ENCODE measurements around the gene GAL3ST1.
"Not testable (repeated sequence)": the region's sequence is repeated elsewhere in the genome, so short reads cannot be mapped to it uniquely, and the experiment has no call there.

GAL3ST1 gene

GRCh38 chr22:30568137-30568805 lies 6.2 kb downstream of the GAL3ST1 start:
- no peak overlapping the region for H3K4me3 ChIP-seq (ENCODE audit: low read depth, low read length)
- DNase-seq (ENCODE audit: low read depth): no peak

GRCh38 chr22:30567277-30567676 lies 7.2 kb downstream of the GAL3ST1 start:
- not testable (repeated sequence) for H3K4me3 ChIP-seq (ENCODE audit: low read depth, low read length); DNase-seq (ENCODE audit: low read depth)

DNA sequence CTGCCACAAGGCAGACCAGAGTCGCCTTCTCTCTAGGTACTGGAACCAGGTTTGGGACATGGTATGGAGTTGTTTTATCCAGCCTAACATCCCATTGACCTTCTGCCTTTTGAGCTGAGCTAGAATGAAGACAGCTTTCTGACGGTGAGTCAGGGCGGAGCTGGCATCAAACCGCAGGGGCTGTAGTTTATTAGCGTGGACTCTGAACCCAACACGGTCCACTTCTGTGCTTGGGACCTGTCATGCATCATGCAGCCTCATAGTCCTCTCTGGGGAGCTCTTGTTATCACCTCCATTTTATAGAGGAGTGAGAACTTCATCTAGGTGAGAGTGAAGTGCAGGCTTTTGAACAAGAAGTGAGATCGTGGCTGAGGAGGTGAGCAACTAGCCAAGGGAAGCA lies 8.3 kb downstream of the GAL3ST1 start:
- no peak overlapping the region for H3K4me3 ChIP-seq (ENCODE audit: low read depth, low read length)
- no peak for DNase-seq (ENCODE audit: low read depth)

- no peak for DNase-seq (ENCODE audit: low read depth)
- no peak overlapping the region for H3K4me3 ChIP-seq (ENCODE audit: low read depth, low read length)
Observed at GRCh38 chr22:30565341-30565740, 9.1 kb downstream of the GAL3ST1 start.

DNA sequence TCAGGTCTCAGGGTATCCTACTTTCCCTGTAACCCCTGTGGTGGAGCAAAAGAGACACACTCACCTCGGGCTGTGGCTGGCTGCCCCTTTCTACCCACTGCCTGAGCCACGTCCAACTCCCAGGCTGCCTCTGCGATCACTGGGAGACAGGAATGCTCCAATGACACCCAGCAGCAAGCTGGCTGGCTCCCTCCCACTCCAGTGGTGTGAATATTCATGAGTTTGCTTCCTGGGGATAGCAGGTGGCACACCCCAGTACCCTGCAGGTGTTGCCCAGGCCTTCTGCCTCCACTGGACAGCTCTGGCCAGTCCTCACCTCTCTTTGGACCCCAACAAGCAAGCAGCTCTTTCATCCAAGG lies 9.7 kb downstream of the GAL3ST1 start:
- DNase-seq (ENCODE audit: low read depth): no peak
- H3K4me3 ChIP-seq (ENCODE audit: low read depth, low read length): no peak overlapping the region

DNA sequence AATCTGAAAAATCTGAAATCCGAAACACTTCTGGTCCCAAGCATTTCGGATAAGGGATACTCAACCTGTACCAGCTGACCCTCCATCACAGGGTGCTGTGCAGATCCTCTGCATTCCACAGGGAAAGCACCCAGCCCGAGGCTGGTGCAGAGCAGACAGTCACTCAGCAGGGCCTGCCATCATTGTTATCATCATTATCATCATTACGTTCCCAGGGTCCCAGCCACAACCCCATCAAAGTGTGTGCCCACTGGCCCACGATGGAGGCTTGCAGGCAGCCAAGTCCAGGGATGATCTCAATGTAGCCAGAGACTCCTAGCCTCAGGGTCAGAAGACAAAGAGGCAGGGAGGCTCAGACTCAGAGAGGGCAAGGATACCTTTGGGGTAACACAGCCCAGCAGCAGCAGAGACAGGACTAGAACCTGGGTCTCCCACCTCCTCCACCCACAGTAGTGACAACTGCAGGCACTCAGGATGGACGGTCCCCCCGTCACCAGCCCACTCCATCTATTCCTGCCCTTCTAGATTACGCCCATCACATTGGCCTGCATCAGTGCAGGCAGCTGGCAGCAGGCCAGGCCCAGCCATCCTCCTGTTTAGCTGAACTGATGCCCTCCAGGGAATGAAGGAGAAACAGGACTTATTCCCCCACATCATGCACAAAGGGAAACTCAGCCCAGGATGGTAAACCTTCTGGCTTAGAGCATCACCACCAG lies 10.3 kb downstream of the GAL3ST1 start:
- no peak overlapping the region for H3K4me3 ChIP-seq (ENCODE audit: low read depth, low read length)

DNA sequence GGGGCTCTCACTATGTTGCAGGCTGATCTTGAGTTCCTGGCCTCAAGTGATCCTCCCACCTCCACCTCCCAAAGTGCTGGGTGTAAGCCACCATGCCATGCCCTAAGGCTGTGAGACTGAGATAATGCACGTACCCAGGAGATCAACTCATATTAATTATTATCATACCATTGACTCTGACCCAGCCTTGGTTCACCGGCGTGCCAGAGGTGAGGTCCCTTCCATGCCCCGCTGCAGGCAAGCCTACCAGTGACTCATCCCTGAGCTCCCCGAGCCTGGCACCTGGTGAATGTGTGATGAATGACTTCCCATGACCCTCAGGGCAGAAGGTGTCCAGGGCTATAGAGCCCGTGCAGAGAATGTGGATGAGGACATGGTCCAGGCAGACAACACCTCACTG lies 12.1 kb downstream of the GAL3ST1 start:
- no peak overlapping the region for H3K4me3 ChIP-seq (ENCODE audit: low read depth, low read length)
- no peak for DNase-seq (ENCODE audit: low read depth)

More for the DNA sequence above, 10.3 kb downstream of the GAL3ST1 start:
- DNase-seq (ENCODE audit: low read depth): no peak

DNA sequence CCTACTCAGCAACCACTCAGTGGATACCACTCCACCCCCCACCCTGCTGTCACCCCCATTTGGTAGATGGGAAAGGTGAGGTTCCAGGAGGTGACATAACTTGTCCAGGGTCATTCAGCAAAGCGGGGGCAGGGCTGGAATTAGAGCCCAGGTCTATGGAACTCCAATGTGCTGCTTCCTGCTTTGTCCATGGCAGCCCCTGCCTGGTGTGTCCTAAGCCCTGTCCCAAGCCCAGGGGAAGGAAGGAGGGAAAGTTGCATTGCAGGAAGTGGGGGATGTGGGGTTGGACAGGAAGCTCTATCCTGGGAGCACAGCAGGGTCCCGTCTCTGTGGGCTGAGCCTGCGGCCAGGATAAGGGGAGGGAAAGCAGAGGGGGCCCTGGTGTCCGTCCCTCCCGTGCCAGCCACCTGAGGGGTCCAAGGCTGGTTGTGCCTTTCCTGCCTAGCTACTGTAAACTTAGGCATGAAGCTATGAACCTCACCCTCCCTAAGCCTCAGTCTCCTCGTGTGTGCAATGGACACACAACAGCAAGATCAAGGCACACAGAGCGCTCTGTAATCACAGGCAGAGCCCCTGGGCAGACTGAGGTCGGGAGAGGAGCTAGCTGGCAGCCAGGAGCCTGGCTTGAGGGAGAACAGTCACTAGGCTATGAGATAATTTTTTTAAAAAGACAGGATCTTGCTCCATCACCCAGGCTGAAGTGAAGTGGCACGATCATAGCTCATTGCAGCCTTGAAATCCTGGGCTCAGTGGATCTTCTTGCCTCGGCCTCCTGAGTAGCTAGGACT lies 12.9 kb downstream of the GAL3ST1 start:
- no peak overlapping the region for H3K4me3 ChIP-seq (ENCODE audit: low read depth, low read length)
- no peak for DNase-seq (ENCODE audit: low read depth)

DNA sequence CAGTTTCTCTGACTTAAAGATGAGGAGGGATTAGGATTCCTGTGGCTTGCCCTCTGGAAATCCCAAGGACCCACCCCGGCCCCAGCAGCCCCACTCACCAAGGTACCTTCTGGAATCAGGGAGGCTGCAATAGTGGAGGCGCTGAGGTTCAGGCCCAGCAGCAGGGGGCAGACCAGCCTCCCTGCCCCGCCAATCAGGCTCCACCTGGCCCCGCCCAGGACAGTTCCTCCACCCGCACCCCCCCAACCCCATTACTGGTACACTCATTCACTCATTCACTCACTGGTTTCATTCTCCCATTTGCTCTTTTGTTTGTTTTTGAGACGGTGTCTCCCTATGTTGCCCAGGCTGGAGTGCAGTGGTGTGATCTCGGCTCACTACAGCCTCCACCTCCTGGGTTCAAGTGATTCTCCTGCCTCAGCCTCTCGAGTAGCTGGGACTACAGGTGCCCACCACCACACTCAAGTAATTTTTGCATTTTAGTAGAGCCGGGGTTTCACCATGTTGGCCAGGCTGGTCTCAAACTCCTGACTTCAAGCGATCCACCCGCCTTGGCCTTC lies 13.7 kb downstream of the GAL3ST1 start:
- not testable (repeated sequence) for H3K4me3 ChIP-seq (ENCODE audit: low read depth, low read length); DNase-seq (ENCODE audit: low read depth)

DNA sequence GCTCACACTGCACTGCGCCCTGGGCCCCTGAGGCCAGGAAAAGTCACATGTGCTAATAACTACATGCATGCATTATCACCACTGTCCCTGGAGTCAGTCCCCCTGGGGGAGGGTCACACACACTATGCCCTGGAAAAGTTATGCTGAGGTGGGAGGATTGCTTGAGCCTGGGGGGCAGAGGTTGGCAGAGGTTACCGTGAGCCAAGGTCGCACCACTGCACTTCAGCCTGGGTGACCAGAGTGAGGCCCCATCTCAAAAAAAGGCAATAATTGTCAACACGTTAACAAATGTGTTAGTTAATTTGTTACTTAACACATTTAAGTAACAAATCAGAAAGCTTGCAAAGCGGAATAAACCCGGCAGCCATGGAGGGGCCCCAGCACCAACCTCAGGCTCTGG lies 14.6 kb downstream of the GAL3ST1 start:
- DNase-seq (ENCODE audit: low read depth): no peak
- H3K4me3 ChIP-seq (ENCODE audit: low read depth, low read length): no peak overlapping the region

DNA sequence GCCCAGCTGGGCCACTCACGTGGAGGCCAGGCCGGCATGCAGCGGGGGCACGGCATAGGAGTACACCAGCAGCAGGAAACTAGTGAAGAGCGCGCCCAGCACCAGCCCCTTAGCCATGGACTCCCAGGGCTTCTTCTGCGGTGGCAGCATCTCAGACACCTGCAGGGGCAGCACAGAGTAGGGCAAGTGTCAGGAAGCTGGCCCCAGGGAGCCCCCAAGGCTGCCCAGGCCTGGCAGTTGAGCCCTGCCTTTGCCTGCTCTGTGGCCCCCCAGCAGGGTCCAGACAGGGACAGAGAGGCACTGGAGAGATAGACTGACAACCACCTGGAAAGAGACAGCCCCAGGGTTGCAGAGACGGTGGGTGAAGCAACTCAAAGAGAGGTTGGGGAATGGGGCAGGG lies 17.2 kb downstream of the GAL3ST1 start:
- DNase-seq (ENCODE audit: low read depth): no peak

GRCh38 chr22:30556388-30556787 lies 18.1 kb downstream of the GAL3ST1 start:
- no peak for DNase-seq (ENCODE audit: low read depth)
- H3K4me3 ChIP-seq (ENCODE audit: low read depth, low read length): no peak overlapping the region

More for the DNA sequence above, 17.2 kb downstream of the GAL3ST1 start:
- H3K4me3 ChIP-seq (ENCODE audit: low read depth, low read length): no peak overlapping the region

GRCh38 chr22:30555282-30556210 lies 18.9 kb downstream of the GAL3ST1 start:
- DNase-seq (ENCODE audit: low read depth): no peak
- no peak overlapping the region for H3K4me3 ChIP-seq (ENCODE audit: low read depth, low read length)

GRCh38 chr22:30553971-30554370 lies 20.5 kb downstream of the GAL3ST1 start:
- DNase-seq (ENCODE audit: low read depth): no peak
- no peak overlapping the region for H3K4me3 ChIP-seq (ENCODE audit: low read depth, low read length)

DNA sequence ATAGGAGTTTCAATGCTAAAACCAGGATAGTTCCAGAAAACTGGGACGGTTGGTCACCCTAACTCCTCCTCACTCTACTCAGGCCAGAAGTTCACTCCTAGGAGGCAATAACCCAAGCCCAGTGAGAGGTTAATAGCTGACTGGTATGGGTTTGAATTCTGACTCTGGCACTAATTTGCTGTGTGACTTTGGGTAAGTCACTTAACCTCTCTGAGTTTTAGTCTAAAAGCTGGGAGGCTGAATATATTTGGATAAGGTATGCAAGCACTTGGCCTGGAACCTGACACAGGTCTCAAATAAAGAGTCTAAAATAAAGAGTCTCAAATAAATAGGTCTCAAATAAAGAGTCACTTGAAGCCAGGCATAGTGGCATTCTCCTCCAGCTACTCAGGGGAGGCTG lies 21.7 kb downstream of the GAL3ST1 start:
- DNase-seq (ENCODE audit: low read depth): no peak
- H3K4me3 ChIP-seq (ENCODE audit: low read depth, low read length): no peak overlapping the region

DNA sequence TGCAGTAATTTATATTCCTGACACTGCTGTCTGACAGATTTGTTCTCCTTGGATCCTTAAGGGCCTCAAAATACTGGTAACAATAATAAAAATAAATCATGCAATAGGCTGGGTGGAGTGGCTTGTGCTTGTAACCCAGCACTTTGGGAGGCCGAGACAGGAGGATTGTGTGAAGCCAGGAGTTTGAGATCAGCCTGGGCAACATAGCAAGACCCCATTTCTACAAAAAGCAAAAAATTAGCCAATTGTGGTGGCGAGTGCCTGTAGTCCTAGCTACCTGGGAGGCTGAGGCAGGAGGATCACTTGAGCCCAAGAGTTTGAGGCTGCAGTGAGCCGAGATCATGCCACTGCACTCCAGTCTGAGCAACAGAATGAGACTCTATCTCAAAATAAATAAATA lies 22.7 kb downstream of the GAL3ST1 start:
- not testable (repeated sequence) for DNase-seq (ENCODE audit: low read depth); H3K4me3 ChIP-seq (ENCODE audit: low read depth, low read length)

GRCh38 chr22:30547188-30547587 lies 27.3 kb downstream of the GAL3ST1 start:
- DNase-seq (ENCODE audit: low read depth): no peak
- H3K4me3 ChIP-seq (ENCODE audit: low read depth, low read length): no peak overlapping the region

GRCh38 chr22:30546616-30547015 lies 27.8 kb downstream of the GAL3ST1 start, which contains the start of gene SEC14L6:
SEC14L6 (minus strand) TSS chr22:30546741; CDS start chr22:30546682, 59 bp downstream.
- no peak for DNase-seq (ENCODE audit: low read depth)
- no peak within 1 kb of the TSS for H3K4me3 ChIP-seq (ENCODE audit: low read depth, low read length)

DNA sequence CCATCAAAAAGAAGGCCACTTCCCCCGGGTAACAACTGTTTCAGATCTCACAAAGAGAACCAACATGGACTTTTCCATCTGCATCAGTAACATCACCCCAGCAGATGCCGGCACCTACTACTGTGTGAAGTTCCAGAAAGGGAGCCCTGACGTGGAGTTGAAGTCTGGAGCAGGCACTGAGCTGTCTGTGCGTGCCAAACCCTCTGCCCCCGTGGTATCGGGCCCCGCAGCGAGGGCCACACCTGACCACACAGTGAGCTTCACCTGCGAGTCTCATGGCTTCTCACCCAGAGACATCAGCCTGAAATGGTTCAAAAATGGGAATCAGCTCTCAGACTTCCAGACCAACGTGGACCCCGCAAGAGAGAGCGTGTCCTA lies 31.7 kb downstream of the GAL3ST1 start:
- no peak overlapping the region for H3K4me3 ChIP-seq (ENCODE audit: low read depth, low read length)
- no peak for DNase-seq (ENCODE audit: low read depth)

All from skeletal muscle cell (primary cell).